GM23338 (cell line): ENCODE measurements around the gene LRRFIP1.

ENCODE experiments used
- CREB1 ChIP-seq: fragments of 250-450 bp; sonication (Bioruptor Pico); IDR thresholded peaks from 2 replicates; pipeline ENCODE4 v1.5.0; 2020; ENCODE audit warnings: low read depth, mild to moderate bottlenecking, moderate library complexity
- EZH2 ChIP-seq: fragments of 200-600 bp; sonication (generic); IDR thresholded peaks from one replicate; pipeline ENCODE4 v1.8.0; 2017; ENCODE audit warnings: antibody characterized with exemption, mild to moderate bottlenecking, low read depth; ENCODE audit not compliant: unreplicated experiment
- EZH2phosphoT487 ChIP-seq: fragments of 200-600 bp; sonication (generic); IDR thresholded peaks from one replicate; pipeline ENCODE4 v1.8.1; 2018; ENCODE audit warnings: antibody characterized with exemption; ENCODE audit not compliant: unreplicated experiment
- JUNB ChIP-seq: IDR thresholded peaks from one replicate; pipeline ENCODE4 v1.6.1; 2016; ENCODE audit warnings: antibody characterized with exemption; ENCODE audit not compliant: unreplicated experiment
- NANOG ChIP-seq: IDR thresholded peaks from 2 replicates; pipeline ENCODE4 v1.6.1; 2016; ENCODE audit warnings: antibody characterized with exemption, borderline replicate concordance
- POLR2AphosphoS5 ChIP-seq: IDR thresholded peaks from 2 replicates; pipeline ENCODE4 v1.6.1; 2016; ENCODE audit warnings: antibody characterized with exemption, low read depth
- REST ChIP-seq: IDR thresholded peaks from one replicate; pipeline ENCODE4 v1.6.1; 2018; ENCODE audit warnings: antibody characterized with exemption; ENCODE audit not compliant: unreplicated experiment
- STAT1 ChIP-seq: IDR thresholded peaks from one replicate; pipeline ENCODE4 v1.6.1; 2016; ENCODE audit warnings: antibody characterized with exemption; ENCODE audit not compliant: unreplicated experiment
- ZNF114 ChIP-seq: fragments of 250-450 bp; sonication (Bioruptor Pico); IDR thresholded peaks from 2 replicates; pipeline ENCODE4 v1.5.0; 2020; ENCODE audit warnings: mild to moderate bottlenecking, moderate library complexity
- ZNF331 ChIP-seq: fragments of 250-450 bp; sonication (Bioruptor Pico); IDR thresholded peaks from 2 replicates; pipeline ENCODE4 v1.5.0; 2020; ENCODE audit warnings: low read depth, mild to moderate bottlenecking, moderate library complexity
- TF ChIP-seq, protein P1 (sequence below), 2 experiments: fragments of 200-600 bp in 1 of 2; sonication (generic) in 1 of 2; conservative IDR thresholded peaks; 2 replicates each; pipeline versions ENCODE4 v1.5.1 to v1.6.1; 2016 to 2017; ENCODE audit warnings: antibody characterized with exemption in 2 of 2, low read depth in 2 of 2, mild to moderate bottlenecking in 2 of 2, moderate library complexity in 1 of 2
- TF ChIP-seq, protein P2 (sequence below): IDR thresholded peaks from 2 replicates; pipeline ENCODE4 v1.6.1; 2016; ENCODE audit warnings: antibody characterized with exemption
- TF ChIP-seq, protein P3 (sequence below): fragments of 250-450 bp; sonication (Bioruptor Pico); IDR thresholded peaks from 2 replicates; pipeline ENCODE4 v1.5.0; 2020; ENCODE audit warnings: mild to moderate bottlenecking, moderate library complexity

- TF ChIP-seq, protein P1, sequence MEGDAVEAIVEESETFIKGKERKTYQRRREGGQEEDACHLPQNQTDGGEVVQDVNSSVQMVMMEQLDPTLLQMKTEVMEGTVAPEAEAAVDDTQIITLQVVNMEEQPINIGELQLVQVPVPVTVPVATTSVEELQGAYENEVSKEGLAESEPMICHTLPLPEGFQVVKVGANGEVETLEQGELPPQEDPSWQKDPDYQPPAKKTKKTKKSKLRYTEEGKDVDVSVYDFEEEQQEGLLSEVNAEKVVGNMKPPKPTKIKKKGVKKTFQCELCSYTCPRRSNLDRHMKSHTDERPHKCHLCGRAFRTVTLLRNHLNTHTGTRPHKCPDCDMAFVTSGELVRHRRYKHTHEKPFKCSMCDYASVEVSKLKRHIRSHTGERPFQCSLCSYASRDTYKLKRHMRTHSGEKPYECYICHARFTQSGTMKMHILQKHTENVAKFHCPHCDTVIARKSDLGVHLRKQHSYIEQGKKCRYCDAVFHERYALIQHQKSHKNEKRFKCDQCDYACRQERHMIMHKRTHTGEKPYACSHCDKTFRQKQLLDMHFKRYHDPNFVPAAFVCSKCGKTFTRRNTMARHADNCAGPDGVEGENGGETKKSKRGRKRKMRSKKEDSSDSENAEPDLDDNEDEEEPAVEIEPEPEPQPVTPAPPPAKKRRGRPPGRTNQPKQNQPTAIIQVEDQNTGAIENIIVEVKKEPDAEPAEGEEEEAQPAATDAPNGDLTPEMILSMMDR (conservative IDR thresholded peaks at IDR 0.05; ENCODE audit: low read depth in 2 of 2): no peak
- TF ChIP-seq CREB1 (no peak), EZH2 (no peak), POLR2AphosphoS5 (no peak), REST (no peak), EZH2phosphoT487 (no peak), JUNB (no peak), ZNF331 (no peak), ZNF114 (CRISPR knock-in tag) (no peak), NANOG (no peak), STAT1 (no peak)
- TF ChIP-seq, protein P2, sequence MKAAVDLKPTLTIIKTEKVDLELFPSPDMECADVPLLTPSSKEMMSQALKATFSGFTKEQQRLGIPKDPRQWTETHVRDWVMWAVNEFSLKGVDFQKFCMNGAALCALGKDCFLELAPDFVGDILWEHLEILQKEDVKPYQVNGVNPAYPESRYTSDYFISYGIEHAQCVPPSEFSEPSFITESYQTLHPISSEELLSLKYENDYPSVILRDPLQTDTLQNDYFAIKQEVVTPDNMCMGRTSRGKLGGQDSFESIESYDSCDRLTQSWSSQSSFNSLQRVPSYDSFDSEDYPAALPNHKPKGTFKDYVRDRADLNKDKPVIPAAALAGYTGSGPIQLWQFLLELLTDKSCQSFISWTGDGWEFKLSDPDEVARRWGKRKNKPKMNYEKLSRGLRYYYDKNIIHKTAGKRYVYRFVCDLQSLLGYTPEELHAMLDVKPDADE: no peak
- TF ChIP-seq, protein P3, sequence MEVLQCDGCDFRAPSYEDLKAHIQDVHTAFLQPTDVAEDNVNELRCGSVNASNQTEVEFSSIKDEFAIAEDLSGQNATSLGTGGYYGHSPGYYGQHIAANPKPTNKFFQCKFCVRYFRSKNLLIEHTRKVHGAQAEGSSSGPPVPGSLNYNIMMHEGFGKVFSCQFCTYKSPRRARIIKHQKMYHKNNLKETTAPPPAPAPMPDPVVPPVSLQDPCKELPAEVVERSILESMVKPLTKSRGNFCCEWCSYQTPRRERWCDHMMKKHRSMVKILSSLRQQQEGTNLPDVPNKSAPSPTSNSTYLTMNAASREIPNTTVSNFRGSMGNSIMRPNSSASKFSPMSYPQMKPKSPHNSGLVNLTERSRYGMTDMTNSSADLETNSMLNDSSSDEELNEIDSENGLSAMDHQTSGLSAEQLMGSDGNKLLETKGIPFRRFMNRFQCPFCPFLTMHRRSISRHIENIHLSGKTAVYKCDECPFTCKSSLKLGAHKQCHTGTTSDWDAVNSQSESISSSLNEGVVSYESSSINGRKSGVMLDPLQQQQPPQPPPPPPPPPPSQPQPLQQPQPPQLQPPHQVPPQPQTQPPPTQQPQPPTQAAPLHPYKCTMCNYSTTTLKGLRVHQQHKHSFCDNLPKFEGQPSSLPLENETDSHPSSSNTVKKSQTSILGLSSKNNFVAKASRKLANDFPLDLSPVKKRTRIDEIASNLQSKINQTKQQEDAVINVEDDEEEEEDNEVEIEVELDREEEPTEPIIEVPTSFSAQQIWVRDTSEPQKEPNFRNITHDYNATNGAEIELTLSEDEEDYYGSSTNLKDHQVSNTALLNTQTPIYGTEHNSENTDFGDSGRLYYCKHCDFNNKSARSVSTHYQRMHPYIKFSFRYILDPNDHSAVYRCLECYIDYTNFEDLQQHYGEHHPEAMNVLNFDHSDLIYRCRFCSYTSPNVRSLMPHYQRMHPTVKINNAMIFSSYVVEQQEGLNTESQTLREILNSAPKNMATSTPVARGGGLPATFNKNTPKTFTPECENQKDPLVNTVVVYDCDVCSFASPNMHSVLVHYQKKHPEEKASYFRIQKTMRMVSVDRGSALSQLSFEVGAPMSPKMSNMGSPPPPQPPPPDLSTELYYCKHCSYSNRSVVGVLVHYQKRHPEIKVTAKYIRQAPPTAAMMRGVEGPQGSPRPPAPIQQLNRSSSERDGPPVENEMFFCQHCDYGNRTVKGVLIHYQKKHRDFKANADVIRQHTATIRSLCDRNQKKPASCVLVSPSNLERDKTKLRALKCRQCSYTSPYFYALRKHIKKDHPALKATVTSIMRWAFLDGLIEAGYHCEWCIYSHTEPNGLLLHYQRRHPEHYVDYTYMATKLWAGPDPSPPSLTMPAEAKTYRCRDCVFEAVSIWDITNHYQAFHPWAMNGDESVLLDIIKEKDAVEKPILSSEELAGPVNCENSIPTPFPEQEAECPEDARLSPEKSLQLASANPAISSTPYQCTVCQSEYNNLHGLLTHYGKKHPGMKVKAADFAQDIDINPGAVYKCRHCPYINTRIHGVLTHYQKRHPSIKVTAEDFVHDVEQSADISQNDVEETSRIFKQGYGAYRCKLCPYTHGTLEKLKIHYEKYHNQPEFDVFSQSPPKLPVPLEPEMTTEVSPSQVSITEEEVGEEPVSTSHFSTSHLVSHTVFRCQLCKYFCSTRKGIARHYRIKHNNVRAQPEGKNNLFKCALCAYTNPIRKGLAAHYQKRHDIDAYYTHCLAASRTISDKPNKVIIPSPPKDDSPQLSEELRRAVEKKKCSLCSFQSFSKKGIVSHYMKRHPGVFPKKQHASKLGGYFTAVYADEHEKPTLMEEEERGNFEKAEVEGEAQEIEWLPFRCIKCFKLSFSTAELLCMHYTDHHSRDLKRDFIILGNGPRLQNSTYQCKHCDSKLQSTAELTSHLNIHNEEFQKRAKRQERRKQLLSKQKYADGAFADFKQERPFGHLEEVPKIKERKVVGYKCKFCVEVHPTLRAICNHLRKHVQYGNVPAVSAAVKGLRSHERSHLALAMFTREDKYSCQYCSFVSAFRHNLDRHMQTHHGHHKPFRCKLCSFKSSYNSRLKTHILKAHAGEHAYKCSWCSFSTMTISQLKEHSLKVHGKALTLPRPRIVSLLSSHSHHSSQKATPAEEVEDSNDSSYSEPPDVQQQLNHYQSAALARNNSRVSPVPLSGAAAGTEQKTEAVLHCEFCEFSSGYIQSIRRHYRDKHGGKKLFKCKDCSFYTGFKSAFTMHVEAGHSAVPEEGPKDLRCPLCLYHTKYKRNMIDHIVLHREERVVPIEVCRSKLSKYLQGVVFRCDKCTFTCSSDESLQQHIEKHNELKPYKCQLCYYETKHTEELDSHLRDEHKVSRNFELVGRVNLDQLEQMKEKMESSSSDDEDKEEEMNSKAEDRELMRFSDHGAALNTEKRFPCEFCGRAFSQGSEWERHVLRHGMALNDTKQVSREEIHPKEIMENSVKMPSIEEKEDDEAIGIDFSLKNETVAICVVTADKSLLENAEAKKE (CRISPR knock-in tag): no peak
These were observed 39.2 kb upstream of the LRRFIP1 start for GRCh38 chr2:237588044-237588696.
